Panc1 (cell line): Measurements from ENCODE around the gene PPP1R14C. TPM values are rescaled to one million over a fixed set of nuclear protein-coding genes. Genes with fewer than 3 reads are reported as not detected.

Source experiments
- ATAC-seq: fragments of 200-7000 bp; cut with Tn5 transposase; 2 replicates; pipeline ENCODE4 v1.9.1; 2020; ENCODE audit warnings: mild to moderate bottlenecking, moderate library complexity
- BruUV-seq: library from RNA; stranded (reverse); fragments of 400-500 nt; replicated peaks from 2 replicates; lab custom pipeline; 2021; lab: Mats Ljungman, UMichigan
- CTCF ChIA-PET: fragments of 300-600 bp; sonication (Branson Sonifier 250); formaldehyde crosslinking; loops from one replicate; lab custom pipeline; 2022; ENCODE audit warnings: antibody characterized with exemption; lab: Charles Lee
- POLR2A ChIA-PET: fragments of 300-600 bp; sonication (Branson Sonifier 250); formaldehyde crosslinking; loops from one replicate; lab custom pipeline; 2022; ENCODE audit warnings: antibody characterized with exemption; lab: Charles Lee
- DNase-seq: peaks from one replicate; pipeline ENCODE4 v3.0.0-alpha.2; 2010; ENCODE audit warnings: low read depth, low spot score
- H3K27ac ChIP-seq: 2 replicates; pipeline ENCODE4 v1.5.1; 2011; ENCODE audit warnings: mild to moderate bottlenecking, low read length, inconsistent platforms
- H3K27me3 ChIP-seq: fragments of 200-500 bp; sonication (Bioruptor generic); 2 replicates; pipeline ENCODE4 v1.6.0; 2014; ENCODE audit warnings: low read length, inconsistent platforms; ENCODE audit not compliant: control insufficient read depth, insufficient read depth
- H3K36me3 ChIP-seq: fragments of 200-500 bp; sonication (Bioruptor generic); 2 replicates; pipeline ENCODE4 v1.5.1; 2014; ENCODE audit warnings: inconsistent platforms, mild to moderate bottlenecking, low read length, moderate library complexity; ENCODE audit not compliant: control insufficient read depth, insufficient read depth
- H3K4me1 ChIP-seq: 2 replicates; pipeline ENCODE4 v1.5.1; 2011; ENCODE audit warnings: inconsistent platforms, mild to moderate bottlenecking, low read length, moderate library complexity; ENCODE audit not compliant: control insufficient read depth, insufficient read depth
- H3K4me3 ChIP-seq, 2 experiments: 2 replicates each; pipeline ENCODE4 v1.5.1; 2011 to 2012; ENCODE audit warnings: low read depth in 2 of 2, low read length in 2 of 2, mild to moderate bottlenecking in 2 of 2, inconsistent platforms in 1 of 2, moderate library complexity in 1 of 2
- H3K9me3 ChIP-seq: fragments of 200-500 bp; sonication (Bioruptor generic); 2 replicates; pipeline ENCODE4 v1.5.1; 2014; ENCODE audit warnings: low read depth, mild to moderate bottlenecking, inconsistent platforms, low read length, moderate library complexity; ENCODE audit not compliant: control insufficient read depth, insufficient read depth
- CTCF ChIP-seq: fragments of 450-650 bp; IDR thresholded peaks from 2 replicates; pipeline ENCODE4 v1.5.1; 2017; ENCODE audit warnings: mild to moderate bottlenecking
- POLR2AphosphoS5 ChIP-seq: IDR thresholded peaks from 2 replicates; pipeline ENCODE4 v1.6.1; 2012; ENCODE audit warnings: mild to moderate bottlenecking, low read depth, low read length, moderate library complexity
- SIN3A ChIP-seq: IDR thresholded peaks from 2 replicates; pipeline ENCODE4 v1.6.1; 2012; ENCODE audit warnings: low read depth, mild to moderate bottlenecking, low read length, moderate library complexity, borderline replicate concordance; ENCODE audit not compliant: insufficient read depth
- TCF7L2 ChIP-seq: IDR thresholded peaks from 2 replicates; pipeline ENCODE4 v1.6.1; 2011; ENCODE audit warnings: mild to moderate bottlenecking, low read depth, low read length, inconsistent platforms
- in situ Hi-C: cut with HindIII; loops from 2 replicates; pipeline ENCODE4 v1.10.0; 2016; ENCODE audit warnings: low sequenced_read_pairs, low pct_unique_long_range_greater_than_20kb
- intact Hi-C: fragments of 100-400 bp; cut with micrococcal nuclease; formaldehyde crosslinking; loops from one replicate; pipeline ENCODE4 v1.10.0; 2022; ENCODE audit not compliant: unreplicated experiment
- total RNA-seq: library from RNA; stranded (reverse); gene quantifications from one replicate; pipeline ENCODE4 v1.2.1, GENCODE V29; 2021; ENCODE audit not compliant: unreplicated experiment
- TF ChIP-seq, protein P1 (sequence below), 2 experiments: IDR thresholded peaks; 2 replicates each; pipeline ENCODE4 v1.6.1; 2011 to 2012; ENCODE audit warnings: low read depth in 2 of 2, control low read depth in 1 of 2, low read length in 1 of 2, mild to moderate bottlenecking in 1 of 2, moderate library complexity in 1 of 2; ENCODE audit not compliant: insufficient read depth in 1 of 2

PPP1R14C gene
- total RNA-seq, 1 experiment from 2014 or later: not detected

DNA sequence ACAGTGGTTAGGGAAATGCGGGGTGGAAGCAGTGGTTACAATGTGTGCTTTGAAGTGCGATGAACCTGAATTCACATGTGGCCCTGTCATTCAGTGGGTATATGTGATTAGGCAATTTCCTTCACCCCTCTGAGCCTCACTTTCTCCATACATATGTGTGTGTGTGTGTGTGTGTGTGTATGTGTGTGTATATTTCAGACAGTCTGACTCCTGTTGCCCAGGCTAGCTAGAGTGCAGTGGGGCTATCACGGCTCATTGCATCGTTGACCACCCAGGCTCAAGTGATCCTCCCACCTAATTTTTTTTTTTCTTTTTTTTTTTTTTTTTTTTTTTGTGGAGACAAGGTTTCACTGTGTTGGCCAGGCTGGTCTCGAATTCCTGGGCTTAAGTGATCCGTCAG is 6.3 kb downstream of the PPP1R14C start:
- TF ChIP-seq POLR2AphosphoS5 (no peak), SIN3A (no peak), TCF7L2 (no peak), CTCF (no peak)
- TF ChIP-seq, protein P1, sequence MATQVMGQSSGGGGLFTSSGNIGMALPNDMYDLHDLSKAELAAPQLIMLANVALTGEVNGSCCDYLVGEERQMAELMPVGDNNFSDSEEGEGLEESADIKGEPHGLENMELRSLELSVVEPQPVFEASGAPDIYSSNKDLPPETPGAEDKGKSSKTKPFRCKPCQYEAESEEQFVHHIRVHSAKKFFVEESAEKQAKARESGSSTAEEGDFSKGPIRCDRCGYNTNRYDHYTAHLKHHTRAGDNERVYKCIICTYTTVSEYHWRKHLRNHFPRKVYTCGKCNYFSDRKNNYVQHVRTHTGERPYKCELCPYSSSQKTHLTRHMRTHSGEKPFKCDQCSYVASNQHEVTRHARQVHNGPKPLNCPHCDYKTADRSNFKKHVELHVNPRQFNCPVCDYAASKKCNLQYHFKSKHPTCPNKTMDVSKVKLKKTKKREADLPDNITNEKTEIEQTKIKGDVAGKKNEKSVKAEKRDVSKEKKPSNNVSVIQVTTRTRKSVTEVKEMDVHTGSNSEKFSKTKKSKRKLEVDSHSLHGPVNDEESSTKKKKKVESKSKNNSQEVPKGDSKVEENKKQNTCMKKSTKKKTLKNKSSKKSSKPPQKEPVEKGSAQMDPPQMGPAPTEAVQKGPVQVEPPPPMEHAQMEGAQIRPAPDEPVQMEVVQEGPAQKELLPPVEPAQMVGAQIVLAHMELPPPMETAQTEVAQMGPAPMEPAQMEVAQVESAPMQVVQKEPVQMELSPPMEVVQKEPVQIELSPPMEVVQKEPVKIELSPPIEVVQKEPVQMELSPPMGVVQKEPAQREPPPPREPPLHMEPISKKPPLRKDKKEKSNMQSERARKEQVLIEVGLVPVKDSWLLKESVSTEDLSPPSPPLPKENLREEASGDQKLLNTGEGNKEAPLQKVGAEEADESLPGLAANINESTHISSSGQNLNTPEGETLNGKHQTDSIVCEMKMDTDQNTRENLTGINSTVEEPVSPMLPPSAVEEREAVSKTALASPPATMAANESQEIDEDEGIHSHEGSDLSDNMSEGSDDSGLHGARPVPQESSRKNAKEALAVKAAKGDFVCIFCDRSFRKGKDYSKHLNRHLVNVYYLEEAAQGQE (IDR thresholded peaks at IDR 0.05; ENCODE audit: insufficient read depth in 1 of 2, low read depth in 2 of 2, low read length in 1 of 2): no peak
- Histone ChIP-seq H3K4me3 (no peak overlapping the region), H3K27me3 (peaks cover 29% of the 10 kb centered on the region), H3K4me1 (no peaks in the 10 kb centered on the region), H3K9me3 (no peaks in the 10 kb centered on the region), H3K27ac (no peak overlapping the region), H3K36me3 (no peaks in the 10 kb centered on the region)
- CTCF ChIA-PET: no interaction called here
- ATAC-seq: no peak
- DNase-seq: no peak
- POLR2A ChIA-PET: no interaction called here
- in situ Hi-C loops (no loop called here), intact Hi-C loops (no loop called here)
- no TSS peak for BruUV-seq

DNA sequence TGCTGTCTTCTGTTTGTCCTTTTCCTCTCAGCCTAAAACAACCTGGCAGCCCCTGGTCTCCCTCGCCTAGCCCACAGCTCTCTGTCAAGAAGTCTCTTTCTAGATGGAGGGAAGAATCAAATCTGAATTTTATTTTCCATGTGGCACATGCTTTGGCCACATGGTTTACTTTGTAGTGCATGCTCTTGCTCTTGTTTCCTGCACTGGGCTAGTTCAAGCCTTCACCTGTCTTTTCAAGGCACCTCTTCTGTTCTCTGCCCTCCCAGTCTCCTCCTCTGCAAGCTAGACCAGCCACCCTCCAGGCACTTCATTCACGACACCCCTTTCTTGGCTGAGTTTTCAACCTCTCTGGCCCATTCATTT is 7.6 kb downstream of the PPP1R14C start:
- no peak overlapping the region for H3K4me3 ChIP-seq
- ATAC-seq (no peak), DNase-seq (no peak)
- no peaks in the 10 kb centered on the region for H3K36me3 ChIP-seq
- peaks cover 28% of the 10 kb centered on the region for H3K27me3 ChIP-seq
- H3K4me1 ChIP-seq: no peaks in the 10 kb centered on the region
- H3K9me3 ChIP-seq: no peaks in the 10 kb centered on the region
- intact Hi-C loops (no loop called here), in situ Hi-C loops (no loop called here)
- H3K27ac ChIP-seq: no peak overlapping the region
- CTCF ChIA-PET: no interaction called here
- TF ChIP-seq, protein P1 (IDR thresholded peaks at IDR 0.05; ENCODE audit: insufficient read depth in 1 of 2, low read depth in 2 of 2, low read length in 1 of 2): no peak
- TF ChIP-seq TCF7L2 (no peak), POLR2AphosphoS5 (no peak), SIN3A (no peak), CTCF (no peak)
- POLR2A ChIA-PET: no interaction called here
- no TSS peak for BruUV-seq
